ENCODE measurements around the gene FGF1.

- TF ChIP-seq CTCF (IDR thresholded peaks at IDR 0.05 in 8 of 11, conservative IDR thresholded peaks at IDR 0.05 in 3 of 11) (no peak), POLR2A (IDR thresholded peaks at IDR 0.05) (no peak), POLR2AphosphoS5 (IDR thresholded peaks at IDR 0.05) (no peak)
These were observed 40.4 kb upstream of the FGF1 start for GRCh38 chr5:142726188-142726731.
